PFSK-1 (cell line): ENCODE data around the gene PRMT9.

ENCODE experiments used
- FOXP2 ChIP-seq: optimal IDR thresholded peaks from 2 replicates; pipeline ENCODE3; 2011; ENCODE audit warnings: borderline replicate concordance, control low read depth, inconsistent platforms; ENCODE audit not compliant: insufficient read depth; ENCODE audit errors: extremely low read length, extremely low read depth
- POLR2AphosphoS5 ChIP-seq: IDR thresholded peaks from 2 replicates; pipeline ENCODE4 v1.6.1; 2012; ENCODE audit warnings: low read depth, mild to moderate bottlenecking, control low read depth, low read length, moderate library complexity
- REST ChIP-seq, 2 experiments: IDR thresholded peaks; 2 replicates each; pipeline versions ENCODE4 v1.6.1 to v1.8.0; 2011 to 2012; ENCODE audit warnings: low read depth in 2 of 2, low read length in 2 of 2, control low read depth in 1 of 2, inconsistent platforms in 1 of 2, mild to moderate bottlenecking in 1 of 2, moderate library complexity in 1 of 2; ENCODE audit not compliant: insufficient read depth in 1 of 2
- SIN3A ChIP-seq: IDR thresholded peaks from 2 replicates; pipeline ENCODE4 v1.6.1; 2012; ENCODE audit warnings: mild to moderate bottlenecking, low read length, moderate library complexity, borderline replicate concordance; ENCODE audit not compliant: insufficient read depth
- TAF1 ChIP-seq: IDR thresholded peaks from 2 replicates; pipeline ENCODE4 v1.6.1; 2012; ENCODE audit warnings: low read length, control low read depth, borderline replicate concordance; ENCODE audit not compliant: insufficient read depth

PRMT9 gene

GRCh38 chr4:147648656-147649055 lies 35.3 kb downstream of the PRMT9 start:
- TF ChIP-seq TAF1 (no peak), POLR2AphosphoS5 (no peak), FOXP2 (no peak), SIN3A (no peak), REST (IDR thresholded peaks at IDR 0.05; ENCODE audit: insufficient read depth in 1 of 2, low read depth in 2 of 2, low read length in 2 of 2) (no peak)

- no peak for TF ChIP-seq SIN3A
- no peak for TF ChIP-seq TAF1
- TF ChIP-seq FOXP2 = no peak
- TF ChIP-seq REST (IDR thresholded peaks at IDR 0.05; ENCODE audit: insufficient read depth in 1 of 2, low read depth in 2 of 2, low read length in 2 of 2) = no peak
- TF ChIP-seq POLR2AphosphoS5 = no peak
Measured at GRCh38 chr4:147645099-147645498, 38.9 kb downstream of the PRMT9 start.

DNA sequence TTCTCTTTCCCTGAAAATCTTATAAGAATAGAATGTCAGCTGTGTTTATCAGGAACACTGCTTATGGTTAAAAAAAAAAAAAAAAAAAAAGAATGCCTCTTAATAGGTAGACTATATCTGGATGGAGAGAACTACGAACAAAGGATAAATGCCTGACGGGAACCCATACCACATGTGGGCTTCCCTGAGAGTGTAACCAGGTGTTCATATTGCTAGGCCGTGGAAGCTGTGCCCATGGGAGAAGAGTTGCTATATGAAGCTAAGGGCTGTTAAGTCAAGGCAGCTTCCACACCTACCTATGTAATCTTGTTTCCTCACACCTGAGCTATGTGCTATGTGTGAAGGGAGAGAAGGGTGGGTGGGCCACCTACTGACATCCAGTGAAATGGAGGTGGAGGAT lies 39.5 kb downstream of the PRMT9 start:
- TF ChIP-seq POLR2AphosphoS5 (no peak), REST (IDR thresholded peaks at IDR 0.05; ENCODE audit: insufficient read depth in 1 of 2, low read depth in 2 of 2, low read length in 2 of 2) (no peak), SIN3A (no peak), FOXP2 (no peak), TAF1 (no peak)

GRCh38 chr4:147643616-147644015 lies 40.3 kb downstream of the PRMT9 start:
- TF ChIP-seq POLR2AphosphoS5 = no peak
- no peak for TF ChIP-seq REST (IDR thresholded peaks at IDR 0.05; ENCODE audit: insufficient read depth in 1 of 2, low read depth in 2 of 2, low read length in 2 of 2)
- no peak for TF ChIP-seq SIN3A
- TF ChIP-seq TAF1 = no peak
- TF ChIP-seq FOXP2 = no peak

DNA sequence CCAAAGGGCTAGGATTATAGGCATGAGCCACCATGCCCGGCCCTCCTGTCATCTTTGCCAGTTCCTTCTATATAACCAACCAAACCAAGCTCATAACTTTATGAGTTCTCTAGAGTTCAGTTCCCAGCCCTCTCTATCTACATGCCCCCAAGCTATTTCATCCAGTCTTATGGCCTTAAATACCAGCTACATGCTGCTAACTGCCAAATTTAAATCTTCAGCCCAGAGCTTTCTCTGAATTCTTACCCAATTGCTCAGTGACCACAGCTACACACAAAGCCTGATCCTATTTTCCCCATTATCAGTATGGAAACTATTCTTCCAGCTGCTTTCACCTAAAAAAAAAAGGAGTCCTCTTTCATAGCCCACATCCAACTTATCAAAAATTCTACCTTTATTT lies 43.6 kb downstream of the PRMT9 start:
- TF ChIP-seq SIN3A = no peak
- TF ChIP-seq FOXP2 = no peak
- TF ChIP-seq POLR2AphosphoS5 = no peak
- no peak for TF ChIP-seq REST (IDR thresholded peaks at IDR 0.05; ENCODE audit: insufficient read depth in 1 of 2, low read depth in 2 of 2, low read length in 2 of 2)
- TF ChIP-seq TAF1 = no peak
